PC-9 (cell line): ENCODE data around the gene PLD6.

ENCODE experiments used
- CTCF ChIP-seq: fragments of 200-600 bp; sonication (generic); conservative IDR thresholded peaks from 2 replicates; pipeline ENCODE4 v1.6.1; 2017; ENCODE audit warnings: mixed run types, antibody characterized with exemption, mild to moderate bottlenecking, moderate library complexity
- EZH2 ChIP-seq: fragments of 200-600 bp; sonication (generic); IDR thresholded peaks from 2 replicates; pipeline ENCODE4 v1.8.0; 2017; ENCODE audit warnings: antibody characterized with exemption, low read depth

- TF ChIP-seq CTCF (no peak), EZH2 (no peak)
Measured at GRCh38 chr17:17216236-17216635, 10.1 kb upstream of the PLD6 start.
